ENCODE data around the gene DCUN1D2. TPM values are rescaled to one million over a fixed set of nuclear protein-coding genes. Genes with fewer than 3 reads are reported as not detected.

The DCUN1D2 gene
- total RNA-seq, 1 donor, result 6.2 TPM

DNA sequence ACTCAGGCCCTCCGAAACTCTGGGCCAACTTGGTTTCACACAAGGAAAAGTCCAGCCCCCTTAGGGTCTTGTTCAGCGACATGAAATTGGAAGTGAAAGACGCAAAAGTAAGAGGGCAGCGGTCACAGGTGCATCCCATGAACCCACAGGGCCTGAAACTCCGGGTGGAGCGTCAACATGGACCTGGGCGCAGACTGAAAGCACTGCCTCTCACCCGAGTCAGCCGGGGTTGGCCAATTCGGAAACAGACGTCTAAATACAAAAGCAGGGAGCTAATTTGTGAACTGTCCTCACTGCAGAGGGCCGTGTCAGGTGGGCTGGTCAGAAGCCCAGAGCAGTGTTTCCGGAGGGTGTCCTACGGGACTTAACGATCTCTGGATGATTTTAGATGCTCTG, 63.9 kb downstream of the DCUN1D2 start:
- Histone ChIP-seq H3K27me3 (ENCODE audit: insufficient read depth, low read length) (no peaks in the 10 kb centered on the region), H3K4me1 (ENCODE audit: insufficient read depth, low read length) (no peaks in the 10 kb centered on the region), H3K4me3 (ENCODE audit: low read length) (no peak overlapping the region), H3K9me3 (ENCODE audit: low read depth, low read length) (no peaks in the 10 kb centered on the region)

DNA sequence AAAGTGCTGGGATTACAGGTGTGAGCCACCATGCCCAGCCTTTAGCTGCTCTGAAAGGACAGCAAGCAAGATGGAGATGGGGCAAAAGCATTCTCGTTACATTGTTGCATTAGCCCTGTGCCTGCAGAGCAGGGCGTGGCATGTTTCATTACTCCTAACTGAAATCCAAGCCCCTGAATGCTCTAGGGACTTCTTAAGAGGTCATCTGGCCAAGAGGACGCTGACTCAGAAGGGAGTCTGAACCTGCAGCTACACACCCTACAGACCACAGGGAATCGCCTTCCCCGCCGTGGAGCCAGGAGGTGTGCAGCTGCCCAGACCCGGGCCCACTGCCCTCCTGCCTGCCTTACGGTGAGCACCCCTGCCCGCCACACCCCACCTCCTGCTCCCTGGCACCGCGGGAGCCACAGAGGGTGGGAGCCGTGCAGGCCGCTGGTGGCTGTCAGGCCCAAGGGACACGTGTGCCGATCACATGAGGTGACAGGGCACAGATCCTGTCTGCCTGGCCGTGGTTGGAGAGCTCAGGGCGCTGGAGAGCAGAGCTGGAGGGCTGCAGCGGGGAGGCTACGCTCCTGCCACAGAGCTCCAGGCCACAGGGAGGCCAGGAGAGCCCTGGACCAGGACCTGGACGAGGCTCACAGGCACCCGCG, 64.4 kb downstream of the DCUN1D2 start:
- H3K4me1 ChIP-seq (ENCODE audit: insufficient read depth, low read length), result no peaks in the 10 kb centered on the region
- H3K9me3 ChIP-seq (ENCODE audit: low read depth, low read length), result no peaks in the 10 kb centered on the region
- no peak overlapping the region for H3K4me3 ChIP-seq (ENCODE audit: low read length)
- no peaks in the 10 kb centered on the region for H3K27me3 ChIP-seq (ENCODE audit: insufficient read depth, low read length)

DNA sequence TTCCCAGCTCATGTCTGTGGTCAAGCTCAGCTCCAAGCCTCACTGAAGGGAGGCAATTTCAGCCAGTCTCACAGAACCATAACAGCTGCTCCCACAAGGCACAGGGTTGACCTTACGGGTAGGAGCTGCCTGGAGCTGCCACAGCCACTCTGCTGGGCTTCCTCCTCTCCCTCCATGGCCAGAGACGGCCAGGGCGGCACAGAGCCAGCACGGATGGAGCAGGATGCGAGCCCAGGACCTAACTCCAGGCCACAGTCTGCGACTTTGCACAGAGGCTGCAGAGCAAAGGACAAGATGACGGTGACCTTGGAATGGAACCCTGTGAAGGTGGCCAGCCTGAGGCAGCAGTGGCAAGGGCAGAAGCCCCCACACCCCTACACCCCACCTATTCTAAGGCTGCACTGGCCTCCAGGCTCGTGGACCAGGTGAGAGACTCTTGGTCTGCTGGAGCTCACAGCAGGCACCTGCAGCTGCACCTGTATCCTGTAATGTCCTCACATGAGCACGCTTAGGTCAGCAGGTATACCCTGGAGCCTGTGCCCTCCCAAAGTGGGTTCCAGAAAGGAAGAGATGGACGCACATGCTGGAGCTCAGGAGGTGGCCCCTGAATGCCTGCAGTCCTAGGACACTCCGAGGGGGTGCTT, 66.9 kb downstream of the DCUN1D2 start:
- Histone ChIP-seq H3K4me1 (ENCODE audit: insufficient read depth, low read length) (no peaks in the 10 kb centered on the region), H3K4me3 (ENCODE audit: low read length) (no peak overlapping the region), H3K9me3 (ENCODE audit: low read depth, low read length) (no peaks in the 10 kb centered on the region), H3K27me3 (ENCODE audit: insufficient read depth, low read length) (no peaks in the 10 kb centered on the region)

DNA sequence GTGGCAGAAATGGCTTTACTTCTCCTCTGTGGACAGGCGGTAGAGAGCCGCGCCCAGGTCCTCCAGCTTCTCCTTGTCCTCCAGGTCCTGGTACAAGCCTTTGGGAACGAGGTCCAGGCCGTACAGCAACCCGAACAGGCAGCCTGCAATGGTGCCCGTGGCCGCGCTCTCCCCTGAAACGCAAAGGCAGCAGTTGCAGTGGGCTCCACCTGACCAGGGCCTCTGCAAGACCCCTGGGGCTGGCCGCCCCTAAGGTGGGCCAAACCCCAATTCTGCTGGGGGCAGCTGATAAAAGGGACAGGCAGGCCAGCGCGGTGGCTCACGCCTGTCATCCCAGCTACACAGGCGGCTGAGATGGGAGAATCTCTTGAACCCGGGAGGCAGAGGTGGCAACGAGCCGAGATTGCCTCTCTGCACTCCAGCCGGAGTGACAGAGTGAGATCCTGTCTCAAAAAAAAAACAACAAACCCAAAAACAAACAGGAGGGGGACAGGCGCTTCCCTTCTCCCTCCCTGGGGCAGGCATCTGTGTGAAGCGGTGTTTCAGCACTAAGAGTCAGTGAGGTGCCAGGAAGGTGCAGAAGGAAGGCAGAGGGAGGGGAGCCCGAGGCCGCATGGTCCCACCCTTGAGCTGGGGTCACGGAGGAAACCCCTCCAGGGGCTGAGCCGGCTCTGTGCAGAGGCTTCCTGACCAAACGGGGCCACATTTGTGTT, 67.5 kb downstream of the DCUN1D2 start:
- Histone ChIP-seq H3K4me1 (ENCODE audit: insufficient read depth, low read length) (no peaks in the 10 kb centered on the region), H3K27me3 (ENCODE audit: insufficient read depth, low read length) (no peaks in the 10 kb centered on the region), H3K9me3 (ENCODE audit: low read depth, low read length) (no peaks in the 10 kb centered on the region), H3K4me3 (ENCODE audit: low read length) (no peak overlapping the region)

DNA sequence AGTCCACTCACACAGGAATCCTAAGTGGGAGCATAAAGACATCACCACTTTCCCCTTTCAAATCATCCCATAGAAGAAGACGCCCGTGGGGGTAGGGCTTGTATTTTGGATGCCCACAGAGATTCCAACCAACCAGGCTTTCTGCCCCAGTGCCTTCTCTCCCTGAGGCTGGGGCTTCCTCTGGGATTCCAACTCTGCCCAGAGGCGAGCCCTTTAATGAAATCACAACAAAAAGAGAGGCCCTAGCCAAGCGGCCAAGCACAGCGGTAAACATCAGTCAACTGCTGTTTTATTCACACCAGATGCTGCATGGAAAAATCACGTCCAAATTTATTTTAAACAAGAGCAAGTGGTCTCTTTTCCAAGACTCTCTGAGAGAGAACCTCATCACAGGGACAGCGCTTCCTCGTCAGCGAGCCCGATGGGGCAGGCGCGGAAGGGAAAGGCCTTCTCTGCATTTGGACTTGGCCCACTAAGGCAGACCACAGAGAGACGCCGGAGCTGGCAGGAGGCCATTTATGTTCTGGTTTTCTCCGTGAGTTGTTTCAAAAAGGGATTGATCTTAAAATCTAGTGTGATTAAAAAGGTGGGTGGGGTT, 68.7 kb downstream of the DCUN1D2 start:
- Histone ChIP-seq H3K4me3 (ENCODE audit: low read length) (no peak overlapping the region), H3K4me1 (ENCODE audit: insufficient read depth, low read length) (no peaks in the 10 kb centered on the region), H3K27me3 (ENCODE audit: insufficient read depth, low read length) (no peaks in the 10 kb centered on the region), H3K9me3 (ENCODE audit: low read depth, low read length) (no peaks in the 10 kb centered on the region)

DNA sequence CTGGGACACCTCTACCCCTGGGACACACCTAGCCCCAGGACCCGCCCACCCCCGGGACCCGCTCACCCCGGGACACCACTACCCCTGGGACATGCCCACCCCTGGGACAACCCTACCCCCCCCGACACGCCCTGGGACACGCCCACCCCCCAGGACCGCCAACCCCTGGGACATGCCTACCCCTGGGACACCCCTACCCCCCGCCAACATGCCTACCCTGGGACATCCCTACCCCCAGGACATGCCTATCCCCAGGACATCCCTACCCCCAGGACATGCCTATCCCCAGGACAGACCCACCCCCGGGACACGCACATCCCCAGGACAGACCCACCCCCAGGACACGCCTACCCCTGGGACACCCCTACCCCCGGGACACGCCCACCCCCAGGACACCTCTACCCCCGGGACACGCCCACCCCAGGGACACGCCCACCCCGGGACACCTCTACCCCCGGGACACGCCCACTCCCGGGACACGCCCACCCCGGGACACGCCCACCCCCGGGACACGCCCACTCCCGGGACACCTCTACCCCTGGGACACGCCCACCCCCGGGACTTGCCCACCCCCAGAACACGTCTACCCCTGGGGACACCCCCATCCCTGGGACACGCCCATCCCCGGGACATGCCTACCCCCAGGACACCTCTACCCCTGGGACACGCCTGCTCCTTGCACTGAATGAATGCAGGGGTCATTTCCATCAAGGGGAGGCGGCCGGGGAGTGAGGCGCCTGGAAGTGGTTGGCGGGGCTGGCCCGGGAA, 69.5 kb downstream of the DCUN1D2 start:
- no peak overlapping the region for H3K4me3 ChIP-seq (ENCODE audit: low read length)
- no peaks in the 10 kb centered on the region for H3K4me1 ChIP-seq (ENCODE audit: insufficient read depth, low read length)

DNA sequence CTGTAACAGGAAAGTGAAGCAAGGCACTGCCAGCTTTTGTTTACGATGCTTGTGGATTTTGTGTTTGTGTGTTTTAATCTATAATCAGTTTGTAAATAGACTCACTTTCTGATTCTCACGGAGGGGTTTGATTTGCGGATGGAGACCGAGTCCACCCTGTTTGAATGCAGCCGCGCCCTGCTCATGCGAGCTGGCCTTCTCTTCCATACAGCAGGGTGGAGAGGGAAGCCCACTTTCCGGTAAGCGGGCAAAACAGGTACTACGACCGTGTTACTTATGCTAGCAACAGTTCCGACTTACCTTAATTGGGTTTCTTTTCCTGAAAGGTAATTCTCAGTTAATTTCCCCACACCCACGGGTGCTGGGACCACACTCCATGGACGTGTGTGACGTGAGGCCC, 70.3 kb downstream of the DCUN1D2 start:
- no peaks in the 10 kb centered on the region for H3K4me1 ChIP-seq (ENCODE audit: insufficient read depth, low read length)
- no peaks in the 10 kb centered on the region for H3K9me3 ChIP-seq (ENCODE audit: low read depth, low read length)
- H3K4me3 ChIP-seq (ENCODE audit: low read length), result no peak overlapping the region
- H3K27me3 ChIP-seq (ENCODE audit: insufficient read depth, low read length), result no peaks in the 10 kb centered on the region

More for the DNA sequence above, 69.5 kb downstream of the DCUN1D2 start:
- Histone ChIP-seq H3K27me3 (ENCODE audit: insufficient read depth, low read length) (no peaks in the 10 kb centered on the region), H3K9me3 (ENCODE audit: low read depth, low read length) (no peaks in the 10 kb centered on the region)

DNA sequence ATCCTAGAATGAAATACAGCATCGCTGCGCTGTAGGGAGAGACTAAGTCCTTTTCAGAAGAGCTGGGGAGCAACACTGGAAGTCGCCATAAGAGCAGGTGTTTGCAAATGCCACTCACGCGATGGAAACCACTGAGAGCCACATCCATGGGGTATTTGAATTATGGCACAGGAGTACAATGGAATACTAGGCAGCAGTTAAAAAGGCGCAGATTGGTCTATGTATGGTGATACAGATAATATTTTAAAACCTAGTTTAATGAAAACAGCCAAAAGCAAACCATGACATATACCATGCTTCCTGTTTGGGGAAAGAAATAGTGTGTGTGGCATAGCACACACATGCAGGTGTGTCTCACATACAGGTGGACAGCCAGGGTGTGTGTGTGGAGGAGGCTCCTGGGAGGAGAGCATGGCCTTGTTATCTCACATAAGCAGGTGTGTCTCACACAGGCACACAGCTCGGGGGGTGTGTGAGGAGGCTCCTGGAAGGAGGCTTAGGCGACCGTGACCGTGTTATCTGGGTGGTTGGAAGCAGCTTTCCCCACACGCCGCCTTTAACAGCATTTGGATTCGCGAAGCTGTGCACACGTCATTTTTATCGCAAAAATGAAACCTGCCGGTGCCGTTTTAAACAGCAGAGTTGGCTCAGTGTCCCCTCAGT, 70.8 kb downstream of the DCUN1D2 start:
- Histone ChIP-seq H3K4me3 (ENCODE audit: low read length) (no peak overlapping the region), H3K27me3 (ENCODE audit: insufficient read depth, low read length) (no peaks in the 10 kb centered on the region), H3K4me1 (ENCODE audit: insufficient read depth, low read length) (no peaks in the 10 kb centered on the region), H3K9me3 (ENCODE audit: low read depth, low read length) (no peaks in the 10 kb centered on the region)

DNA sequence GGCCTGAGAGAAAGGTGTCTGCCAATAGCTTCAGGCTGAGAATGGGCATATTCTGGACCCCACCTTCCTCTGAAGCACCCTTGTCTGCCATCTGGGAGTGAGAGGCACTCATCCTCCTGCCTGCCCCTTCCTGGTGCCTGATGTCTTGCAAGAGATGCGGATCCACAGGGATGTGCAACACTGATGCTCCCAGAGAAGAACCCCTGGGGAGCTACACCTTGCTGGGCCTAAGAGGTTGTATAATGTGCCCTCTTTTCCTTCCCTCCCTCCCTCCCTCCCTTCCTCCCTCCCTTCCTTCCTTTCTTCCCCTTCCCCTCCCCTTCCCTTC, 71.8 kb downstream of the DCUN1D2 start:
- H3K4me3 ChIP-seq (ENCODE audit: low read length), result no peak overlapping the region
- H3K27me3 ChIP-seq (ENCODE audit: insufficient read depth, low read length), result no peaks in the 10 kb centered on the region
- no peaks in the 10 kb centered on the region for H3K9me3 ChIP-seq (ENCODE audit: low read depth, low read length)
- no peaks in the 10 kb centered on the region for H3K4me1 ChIP-seq (ENCODE audit: insufficient read depth, low read length)

DNA sequence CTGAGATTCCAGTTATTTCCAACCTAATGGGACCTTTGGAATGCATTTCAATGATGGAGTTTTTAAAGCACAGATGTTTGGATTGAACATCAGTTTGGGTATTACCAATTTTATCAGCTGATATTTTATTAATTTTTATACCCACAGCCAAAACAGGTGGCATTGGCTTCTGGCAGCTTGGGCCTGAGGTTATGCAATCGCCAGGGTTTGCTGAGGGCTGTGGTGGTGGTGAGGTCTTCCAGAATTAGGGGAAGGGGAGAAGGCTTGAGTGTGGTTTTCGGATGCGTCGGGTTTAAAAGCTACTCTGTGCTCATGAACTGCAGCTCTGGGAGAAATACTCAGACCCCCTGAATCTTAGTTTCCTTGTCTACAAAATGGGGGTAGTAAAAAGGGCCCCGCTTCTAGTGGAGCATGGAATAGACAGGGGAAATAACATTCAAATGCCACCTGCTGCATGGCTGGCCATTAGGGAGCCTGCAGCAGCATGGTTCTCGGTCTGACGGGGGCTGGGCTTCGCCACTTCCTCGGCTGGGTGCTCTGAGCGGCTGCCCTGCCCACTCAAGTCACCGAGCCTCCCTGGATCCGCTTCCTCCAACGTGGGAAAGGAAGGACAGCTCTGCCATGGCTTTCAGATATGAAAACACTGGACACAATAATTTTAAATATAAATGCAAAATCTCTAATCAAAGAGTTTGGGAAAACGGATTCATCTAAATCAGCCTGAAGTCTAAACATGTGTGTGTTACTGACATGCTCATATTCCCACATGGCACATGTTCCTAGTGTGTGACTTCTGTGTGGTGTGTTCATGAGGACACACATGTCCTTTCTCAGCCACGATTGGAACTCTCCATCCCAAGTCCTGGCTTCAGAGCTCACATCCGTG, 72.4 kb downstream of the DCUN1D2 start:
- Histone ChIP-seq H3K27me3 (ENCODE audit: insufficient read depth, low read length) (no peaks in the 10 kb centered on the region), H3K4me3 (ENCODE audit: low read length) (no peak overlapping the region), H3K4me1 (ENCODE audit: insufficient read depth, low read length) (no peaks in the 10 kb centered on the region), H3K9me3 (ENCODE audit: low read depth, low read length) (no peaks in the 10 kb centered on the region)

DNA sequence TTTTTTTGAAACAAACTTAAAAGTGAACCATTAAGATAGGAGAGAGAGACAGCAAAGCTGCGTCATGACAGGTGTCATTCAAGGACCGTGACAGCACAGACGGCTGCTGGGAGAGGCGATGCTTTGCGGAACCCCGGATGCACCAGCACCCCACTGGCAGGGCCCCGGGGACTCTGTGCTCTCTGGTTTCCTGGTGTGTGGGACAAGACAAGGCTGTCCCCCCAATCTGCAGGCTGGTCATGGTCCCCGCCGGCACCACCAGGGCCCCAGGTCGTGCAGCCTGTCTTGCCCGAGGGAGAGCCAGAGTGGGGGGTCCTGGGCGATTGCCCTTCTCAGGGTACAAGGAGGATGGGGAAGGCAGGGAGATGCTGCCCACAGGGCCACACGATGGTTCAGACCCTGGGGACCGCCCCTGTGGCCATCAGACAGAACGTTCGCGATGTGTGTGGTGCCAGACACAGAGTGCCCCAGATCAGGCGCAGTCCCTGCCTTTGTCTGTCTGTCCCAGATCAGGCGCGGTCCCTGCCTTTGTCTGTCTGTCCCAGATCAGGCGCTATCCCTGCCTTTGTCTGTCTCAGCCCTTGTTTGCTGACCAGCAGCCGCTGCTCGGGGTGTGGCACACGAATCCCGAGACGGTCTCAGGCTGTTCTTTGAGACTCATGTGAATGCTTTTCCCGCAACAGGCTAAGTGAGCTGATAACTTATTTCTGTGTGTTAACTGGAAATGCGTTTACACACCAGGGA, 73.3 kb downstream of the DCUN1D2 start:
- no peak overlapping the region for H3K4me3 ChIP-seq (ENCODE audit: low read length)
- no peaks in the 10 kb centered on the region for H3K9me3 ChIP-seq (ENCODE audit: low read depth, low read length)
- no peaks in the 10 kb centered on the region for H3K4me1 ChIP-seq (ENCODE audit: insufficient read depth, low read length)
- H3K27me3 ChIP-seq (ENCODE audit: insufficient read depth, low read length), result no peaks in the 10 kb centered on the region

DNA sequence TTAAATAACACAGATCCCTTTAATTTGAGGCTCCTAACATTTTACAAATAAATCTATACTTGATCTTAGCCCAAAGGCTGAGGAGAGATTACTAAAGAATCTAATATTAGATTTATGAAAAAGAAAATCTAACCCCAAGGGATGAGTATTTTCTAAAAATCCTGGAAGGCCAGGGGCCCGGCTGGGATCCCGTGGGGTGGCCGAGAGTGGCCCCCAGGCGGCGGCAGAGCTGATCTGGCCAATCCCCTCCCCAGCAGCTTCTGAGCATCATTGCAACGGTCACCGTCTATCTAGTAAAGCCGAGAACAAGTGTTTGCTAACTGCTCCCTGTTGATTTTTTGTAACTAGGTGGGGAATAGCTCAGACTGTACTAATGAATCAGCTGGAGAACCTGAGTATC, 74.7 kb downstream of the DCUN1D2 start:
- Histone ChIP-seq H3K4me1 (ENCODE audit: insufficient read depth, low read length) (no peaks in the 10 kb centered on the region), H3K4me3 (ENCODE audit: low read length) (no peak overlapping the region), H3K9me3 (ENCODE audit: low read depth, low read length) (no peaks in the 10 kb centered on the region), H3K27me3 (ENCODE audit: insufficient read depth, low read length) (no peaks in the 10 kb centered on the region)

DNA sequence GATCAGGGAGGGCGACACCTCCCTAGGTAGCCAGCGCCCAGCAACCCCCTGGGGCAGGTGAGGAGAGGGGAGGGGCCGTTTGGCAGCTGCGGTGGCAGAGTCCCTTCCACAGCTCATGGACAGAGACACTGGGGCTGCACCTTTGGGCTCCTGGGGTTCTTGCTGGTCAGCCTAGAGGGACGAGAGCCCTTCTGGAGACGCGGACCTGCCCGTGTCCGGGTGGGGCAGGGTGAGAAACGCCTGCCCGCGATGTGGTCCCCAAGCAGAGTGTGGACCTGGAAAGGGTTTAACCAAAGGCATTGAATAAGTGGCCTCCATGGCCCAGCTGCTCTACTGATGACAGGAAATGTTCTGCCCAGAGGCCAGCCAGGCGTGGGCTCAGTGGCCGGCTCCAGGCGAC, 75.5 kb downstream of the DCUN1D2 start:
- Histone ChIP-seq H3K27me3 (ENCODE audit: insufficient read depth, low read length) (no peaks in the 10 kb centered on the region), H3K9me3 (ENCODE audit: low read depth, low read length) (no peaks in the 10 kb centered on the region), H3K4me1 (ENCODE audit: insufficient read depth, low read length) (peaks cover 4% of the 10 kb centered on the region), H3K4me3 (ENCODE audit: low read length) (no peak overlapping the region)
